Endometrial microvascular endothelial cells (primary cell): ENCODE results near the gene MLST8. TPM values are rescaled to one million over a fixed set of nuclear protein-coding genes. Genes with fewer than 3 reads are reported as not detected.

Source experiments
- in situ Hi-C: cut with HindIII; loops from 2 replicates; pipeline ENCODE4 v1.10.0; 2017; ENCODE audit warnings: low sequenced_read_pairs, low pct_unique_long_range_greater_than_20kb; ENCODE audit errors: inconsistent ontology term
- total RNA-seq: library from RNA; depleted of rRNA; stranded (reverse); fragments of >200 nt; gene quantifications from one replicate; pipeline ENCODE4 v1.2.3, GENCODE V29; 2015; ENCODE audit errors: inconsistent ontology term

The MLST8 gene
- total RNA-seq, 1 donor from 2014 or later, result 40.6 TPM

DNA sequence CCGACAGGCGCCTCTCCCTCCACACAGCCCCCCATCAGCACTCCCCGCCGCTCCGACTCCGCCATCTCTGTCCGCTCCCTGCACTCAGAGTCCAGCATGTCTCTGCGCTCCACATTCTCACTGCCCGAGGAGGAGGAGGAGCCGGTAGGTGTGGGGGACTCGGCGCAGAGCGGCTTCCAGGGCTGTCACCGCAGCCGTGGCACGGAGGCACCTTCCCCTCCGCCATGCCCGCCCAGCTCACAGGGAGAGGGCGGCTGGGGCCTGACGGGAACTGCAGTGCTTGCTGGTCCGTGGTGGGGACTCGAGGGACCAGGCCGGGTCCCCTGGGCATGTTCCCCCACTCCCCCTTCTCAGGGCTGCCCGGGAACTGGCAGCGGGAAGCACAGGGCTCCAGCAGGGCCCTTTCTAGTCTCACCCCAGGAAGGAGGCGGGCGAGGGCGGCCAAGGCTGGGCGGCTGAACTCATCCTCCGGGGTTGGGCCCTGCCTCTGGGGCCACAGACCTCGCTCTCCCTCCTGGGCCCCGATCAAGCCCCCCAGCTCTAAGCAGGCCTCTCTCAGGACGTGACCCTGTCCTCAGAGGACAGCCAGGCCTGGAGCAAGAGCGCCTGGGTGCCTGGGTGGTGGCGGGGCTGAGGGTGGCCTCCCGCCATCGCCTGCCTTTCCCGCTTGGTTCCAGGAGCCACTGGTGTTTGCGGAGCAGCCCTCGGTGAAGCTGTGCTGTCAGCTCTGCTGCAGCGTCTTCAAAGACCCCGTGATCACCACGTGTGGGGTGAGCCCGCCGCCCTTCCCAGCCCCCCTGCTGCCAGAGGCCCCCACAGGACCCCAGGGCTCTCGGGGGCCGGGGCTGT, 34.4 kb upstream of the MLST8 start:
- in situ Hi-C loops, result loop anchor here (25.0 kb wide), 1 partner anchor 134 kb away; the partner anchor contains the start of genes NHERF2, NTHL1 and TSC2

DNA sequence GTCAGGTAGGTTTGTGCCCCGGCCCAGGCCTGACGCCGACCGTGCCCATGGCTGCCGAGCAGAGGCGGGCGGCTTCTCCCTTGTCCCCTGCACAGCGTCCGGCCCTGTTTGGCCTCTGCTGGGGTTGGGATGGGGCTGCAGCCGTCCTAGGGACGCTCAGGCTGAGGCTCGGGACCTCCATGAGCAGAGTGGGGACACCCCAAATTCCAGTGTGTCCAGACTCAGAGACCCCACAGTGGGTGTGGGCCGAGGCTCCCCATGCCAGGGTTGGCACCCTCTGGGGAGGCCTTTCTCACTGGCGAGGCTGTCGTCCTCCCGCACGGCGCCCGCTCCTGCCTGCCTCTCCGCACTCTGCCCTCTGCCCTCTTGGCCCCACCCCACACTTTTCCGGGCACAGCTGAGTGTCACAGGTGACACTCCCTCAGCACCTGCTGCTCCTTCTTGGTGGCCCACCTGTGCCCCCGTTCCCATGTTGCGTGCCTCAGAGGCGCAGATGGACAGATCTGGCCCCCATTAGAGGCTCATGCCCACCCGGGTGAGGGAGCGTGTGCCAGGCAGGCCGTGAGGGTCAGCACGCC, 33.6 kb upstream of the MLST8 start:
- in situ Hi-C loops, result loop anchor here (25.0 kb wide), 1 partner anchor 134 kb away; the partner anchor contains the start of genes NHERF2, NTHL1 and TSC2

DNA sequence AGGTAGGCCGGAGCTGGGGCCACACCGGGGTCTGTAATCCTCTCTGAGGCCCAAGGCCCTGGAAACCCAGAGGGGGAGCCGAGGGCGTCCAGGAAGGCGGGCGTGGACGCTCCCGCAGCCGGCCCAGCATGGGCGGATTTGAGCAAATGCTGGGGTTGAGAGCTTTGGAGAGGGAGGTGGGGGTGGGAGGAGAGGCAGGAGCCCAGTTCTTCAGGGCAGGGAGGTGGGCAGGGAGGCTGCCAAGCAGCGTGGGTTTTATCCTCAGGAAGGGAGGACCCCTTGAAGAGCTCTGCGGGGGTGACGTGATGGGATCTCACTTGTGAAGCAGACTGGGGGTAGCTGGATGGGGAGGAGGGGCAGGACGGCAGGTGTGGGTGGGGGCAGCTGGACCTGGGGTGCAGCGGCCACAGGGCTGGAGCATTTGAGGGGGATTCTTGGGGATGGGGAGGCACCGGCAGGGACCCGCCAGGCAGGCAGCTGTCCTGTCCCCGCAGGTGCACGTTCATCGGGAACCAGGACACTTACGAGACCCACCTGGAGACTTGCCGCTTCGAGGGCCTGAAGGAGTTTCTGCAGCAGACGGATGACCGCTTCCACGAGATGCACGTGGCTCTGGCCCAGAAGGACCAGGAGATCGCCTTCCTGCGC, 32.4 kb upstream of the MLST8 start:
- in situ Hi-C loops, result loop anchor here (25.0 kb wide), 1 partner anchor 136 kb away; the partner anchor contains the start of genes NHERF2, NTHL1 and TSC2

DNA sequence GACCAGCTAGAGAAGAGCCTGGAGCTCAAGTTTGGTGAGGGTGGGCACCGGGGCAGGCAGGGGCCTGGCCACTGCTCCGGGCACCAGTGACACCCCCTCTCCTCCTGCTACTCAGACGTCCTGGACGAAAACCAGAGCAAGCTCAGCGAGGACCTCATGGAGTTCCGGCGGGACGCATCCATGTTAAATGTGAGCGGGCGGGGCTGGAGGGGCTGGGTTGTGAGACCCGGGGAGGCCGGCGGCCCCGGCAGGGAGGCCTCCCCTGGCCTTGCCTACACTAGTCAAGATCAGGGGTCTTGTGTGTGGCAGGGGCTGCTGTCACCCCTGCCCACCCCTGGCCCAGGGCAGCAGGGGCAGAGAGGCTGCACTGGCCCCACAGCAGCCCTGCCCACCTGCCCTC, 31.9 kb upstream of the MLST8 start:
- in situ Hi-C loops, result loop anchor here (25.0 kb wide), 1 partner anchor 136 kb away; the partner anchor contains the start of genes NHERF2, NTHL1 and TSC2

DNA sequence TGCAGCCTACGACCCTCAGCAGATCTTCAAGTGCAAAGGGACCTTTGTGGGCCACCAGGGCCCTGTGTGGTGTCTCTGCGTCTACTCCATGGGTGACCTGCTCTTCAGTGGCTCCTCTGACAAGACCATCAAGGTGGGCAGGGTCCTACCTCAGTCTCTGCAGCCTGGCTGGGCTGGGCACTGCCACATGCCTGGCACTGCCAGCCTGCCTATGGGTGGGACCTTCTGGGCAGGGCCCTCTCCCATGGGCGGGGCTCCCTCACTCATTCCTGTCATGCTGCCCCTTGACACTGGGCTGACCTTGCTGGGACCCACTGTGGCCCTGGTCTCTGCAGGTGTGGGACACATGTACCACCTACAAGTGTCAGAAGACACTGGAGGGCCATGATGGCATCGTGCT, 31.3 kb upstream of the MLST8 start:
- in situ Hi-C loops, result loop anchor here (25.0 kb wide), 1 partner anchor 137 kb away; the partner anchor contains the start of genes NHERF2, NTHL1 and TSC2

DNA sequence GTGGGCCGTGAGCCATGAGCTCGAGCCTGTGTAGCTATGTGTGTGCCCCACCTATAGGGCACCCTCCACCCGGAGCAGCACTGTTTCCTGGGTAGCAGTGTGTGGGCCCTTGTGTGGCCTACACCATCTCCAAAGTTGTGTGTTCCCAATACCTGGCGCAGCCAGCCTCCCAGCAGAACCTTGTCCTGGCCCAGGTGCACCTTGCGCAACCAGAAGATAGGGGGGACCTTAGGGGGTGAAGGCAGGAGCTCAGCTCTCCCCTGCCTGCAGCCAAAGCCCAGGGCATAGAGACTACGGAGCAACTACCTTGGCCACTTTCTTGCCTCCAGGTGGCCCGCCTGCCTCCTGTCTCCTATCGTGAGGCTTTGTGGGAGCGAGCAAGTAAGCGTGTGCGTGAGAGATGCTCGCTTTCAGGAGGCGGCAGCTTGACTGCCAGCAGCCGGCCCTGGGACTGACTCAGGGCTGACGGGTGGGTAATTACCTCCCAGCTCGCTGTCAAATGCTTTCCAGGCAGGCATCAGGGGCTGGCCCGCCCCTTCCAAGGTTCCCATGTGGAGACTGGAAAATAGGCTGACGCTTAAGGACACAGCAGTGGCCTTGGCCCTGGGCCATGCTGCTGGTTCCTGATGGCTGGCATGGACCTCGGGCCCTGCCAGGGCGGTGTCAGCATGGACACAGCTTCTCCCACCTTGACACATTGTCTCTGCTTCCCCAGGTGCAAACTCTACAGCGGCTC, 30.7 kb upstream of the MLST8 start:
- in situ Hi-C loops, result loop anchor here (25.0 kb wide), 1 partner anchor 137 kb away; the partner anchor contains the start of genes NHERF2, NTHL1 and TSC2

DNA sequence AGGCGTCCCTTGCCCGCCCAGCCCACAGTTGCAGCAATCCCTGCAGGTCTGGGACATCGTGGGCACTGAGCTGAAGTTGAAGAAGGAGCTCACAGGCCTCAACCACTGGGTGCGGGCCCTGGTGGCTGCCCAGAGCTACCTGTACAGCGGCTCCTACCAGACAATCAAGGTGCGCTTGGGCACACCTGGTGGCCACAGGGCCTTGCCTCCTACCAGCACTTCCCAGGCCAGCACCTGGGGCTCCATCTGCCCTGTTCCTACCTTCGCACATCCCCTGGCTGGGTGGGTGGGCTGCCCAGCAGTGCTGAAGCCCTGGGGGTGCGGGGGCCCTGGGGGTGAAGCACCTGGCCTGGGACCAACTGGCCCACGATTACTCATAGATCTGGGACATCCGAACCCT, 29.8 kb upstream of the MLST8 start:
- in situ Hi-C loops, result no loop called here

DNA sequence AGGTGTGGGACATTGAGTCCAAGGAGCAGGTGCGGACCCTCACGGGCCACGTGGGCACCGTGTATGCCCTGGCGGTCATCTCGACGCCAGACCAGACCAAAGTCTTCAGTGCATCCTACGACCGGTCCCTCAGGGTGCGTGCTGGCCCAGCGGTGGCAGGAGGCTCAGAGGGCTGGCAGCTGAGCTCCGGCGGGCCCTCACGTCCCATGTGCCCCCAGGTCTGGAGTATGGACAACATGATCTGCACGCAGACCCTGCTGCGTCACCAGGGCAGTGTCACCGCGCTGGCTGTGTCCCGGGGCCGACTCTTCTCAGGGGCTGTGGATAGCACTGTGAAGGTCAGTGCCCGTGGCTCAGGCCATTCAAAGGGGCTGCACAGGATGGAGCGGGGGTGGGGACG, 29.2 kb upstream of the MLST8 start:
- in situ Hi-C loops, result no loop called here

DNA sequence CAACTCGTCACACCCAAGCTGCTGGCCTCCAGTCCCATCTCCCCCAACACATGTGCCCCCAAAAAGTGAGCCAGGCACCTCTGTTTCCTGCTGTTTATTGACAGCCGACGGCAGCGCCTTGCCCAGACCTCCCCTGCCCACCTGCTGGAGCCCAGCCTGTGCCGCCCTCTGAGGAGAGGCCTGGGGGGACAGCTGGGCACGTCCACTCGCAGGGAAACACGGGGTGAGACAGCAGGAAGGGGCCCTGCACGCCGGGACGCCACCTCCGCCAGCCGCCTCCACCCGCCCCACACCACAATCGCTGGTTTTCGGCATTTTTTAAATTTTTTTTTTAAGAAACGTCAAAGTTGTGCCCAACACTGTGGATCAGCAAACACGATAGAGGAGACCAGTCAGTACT, 28.2 kb upstream of the MLST8 start:
- in situ Hi-C loops, result no loop called here

DNA sequence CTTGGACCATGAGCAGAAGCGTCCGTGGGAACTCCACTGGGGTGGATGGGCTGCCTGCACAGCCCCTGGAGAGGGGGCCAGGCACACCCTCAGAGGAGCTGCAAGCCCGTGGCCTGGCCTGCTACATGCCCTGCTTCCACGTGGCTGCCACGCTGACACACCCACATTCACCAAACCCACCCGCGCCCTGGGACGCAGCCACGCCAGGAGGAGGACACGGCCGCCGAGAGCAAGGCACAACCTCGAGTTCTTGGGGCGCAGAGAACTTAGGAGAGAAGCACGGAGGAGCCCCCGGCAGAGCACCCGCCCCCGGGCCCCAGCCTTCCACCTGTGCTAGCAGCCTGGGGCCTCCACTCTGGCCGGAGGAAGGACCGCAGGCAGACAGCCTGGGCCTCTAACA, 27.7 kb upstream of the MLST8 start:
- in situ Hi-C loops, result no loop called here

DNA sequence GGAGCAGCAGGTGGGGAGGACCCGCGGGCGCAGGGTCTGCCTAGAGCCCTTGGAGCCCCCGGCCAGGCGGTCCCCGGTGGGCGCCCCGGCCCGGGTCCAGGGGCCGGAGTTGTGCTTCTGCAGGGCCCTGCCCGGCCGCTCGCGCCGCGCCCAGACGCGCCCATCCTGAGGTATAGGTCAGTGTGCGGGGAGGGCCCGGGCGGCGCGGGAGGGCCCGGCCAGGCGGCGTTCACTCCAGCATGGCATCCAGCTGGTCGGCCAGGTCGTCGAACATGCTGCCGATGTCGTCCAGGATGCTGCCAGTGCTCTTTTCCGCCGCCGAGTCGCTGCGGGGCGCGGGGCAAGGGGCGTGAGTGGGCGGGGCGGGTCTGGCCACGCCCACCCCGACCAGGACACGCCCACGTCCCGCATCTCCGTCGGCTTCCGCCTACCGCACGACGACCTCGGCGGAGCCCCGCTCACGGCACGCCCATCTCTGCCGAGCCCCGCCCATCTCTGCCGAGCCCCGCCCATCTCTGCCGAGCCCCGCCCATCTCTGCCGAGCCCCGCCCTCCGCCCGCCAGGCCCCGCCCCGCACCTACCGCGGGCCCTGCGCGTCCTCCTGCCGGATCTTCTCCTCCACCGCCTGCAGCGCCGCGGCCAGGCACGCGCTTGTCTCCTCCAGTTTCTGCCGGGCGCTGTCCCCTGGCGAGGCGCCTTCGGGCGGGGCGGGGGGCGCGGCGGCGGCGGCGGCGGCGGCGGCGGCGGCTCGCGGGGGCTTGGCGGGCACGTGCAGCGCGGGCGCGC, 26.7 kb upstream of the MLST8 start:
- in situ Hi-C loops, result no loop called here

DNA sequence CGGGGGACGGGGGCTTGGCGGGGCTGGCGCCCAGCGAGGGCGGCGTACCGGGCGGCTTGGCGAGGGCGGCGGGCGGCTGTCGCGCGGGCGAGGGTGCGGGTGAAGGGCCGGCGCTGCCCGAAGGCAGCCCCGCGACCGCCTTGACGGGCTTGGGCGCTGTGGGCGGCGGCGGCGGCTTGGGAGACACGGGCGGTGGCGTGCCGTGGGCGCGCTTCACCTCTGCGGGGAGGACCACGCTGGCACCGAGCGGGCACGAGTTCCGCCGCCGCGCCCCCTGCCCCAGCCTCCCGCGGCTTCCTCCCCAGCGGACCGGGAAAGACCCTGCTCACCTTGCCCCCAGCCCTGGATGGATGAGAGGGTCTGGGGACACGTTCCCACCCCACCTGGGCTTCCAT, 26.1 kb upstream of the MLST8 start:
- in situ Hi-C loops, result no loop called here

DNA sequence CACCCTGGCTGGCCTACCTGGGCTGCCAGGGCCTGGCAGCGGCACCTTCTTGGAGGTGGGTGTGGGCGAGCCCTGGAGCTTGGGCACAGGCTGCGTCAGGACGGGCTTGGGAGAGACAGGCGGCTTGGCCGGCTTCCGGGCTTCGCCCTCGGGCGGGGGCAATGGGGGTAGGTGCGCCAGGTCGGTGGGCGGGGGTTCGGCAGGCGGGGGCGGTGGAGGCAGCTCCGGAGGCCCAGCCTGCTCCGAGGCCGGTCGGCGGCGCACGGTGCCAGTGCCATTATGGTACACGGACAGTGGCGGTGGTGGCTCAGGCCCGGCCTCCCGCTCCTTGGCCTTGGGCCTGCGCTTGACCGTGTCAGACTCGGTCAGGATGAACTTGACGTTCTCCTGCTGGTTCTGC, 25.7 kb upstream of the MLST8 start:
- in situ Hi-C loops, result no loop called here

DNA sequence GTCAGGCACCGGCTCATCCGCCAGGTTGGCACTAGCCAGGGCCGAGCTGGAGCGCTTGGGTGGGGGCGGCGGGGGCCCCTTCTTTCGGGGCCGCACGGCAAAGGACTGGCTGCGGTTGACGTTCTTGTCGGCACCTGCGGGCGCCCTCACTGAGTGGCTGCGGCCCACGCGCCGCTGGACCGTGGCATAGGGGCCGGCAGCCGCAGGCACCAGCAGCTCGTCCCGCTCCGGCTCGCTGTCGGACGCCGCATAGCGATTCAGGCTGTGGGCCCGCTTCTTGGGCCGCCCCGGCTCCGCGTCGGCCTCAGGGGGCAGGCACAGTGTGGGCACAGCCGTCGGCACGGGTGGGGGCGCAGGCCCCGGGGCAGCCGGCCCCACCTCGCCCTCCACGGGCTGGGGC, 24.8 kb upstream of the MLST8 start:
- in situ Hi-C loops, result no loop called here

DNA sequence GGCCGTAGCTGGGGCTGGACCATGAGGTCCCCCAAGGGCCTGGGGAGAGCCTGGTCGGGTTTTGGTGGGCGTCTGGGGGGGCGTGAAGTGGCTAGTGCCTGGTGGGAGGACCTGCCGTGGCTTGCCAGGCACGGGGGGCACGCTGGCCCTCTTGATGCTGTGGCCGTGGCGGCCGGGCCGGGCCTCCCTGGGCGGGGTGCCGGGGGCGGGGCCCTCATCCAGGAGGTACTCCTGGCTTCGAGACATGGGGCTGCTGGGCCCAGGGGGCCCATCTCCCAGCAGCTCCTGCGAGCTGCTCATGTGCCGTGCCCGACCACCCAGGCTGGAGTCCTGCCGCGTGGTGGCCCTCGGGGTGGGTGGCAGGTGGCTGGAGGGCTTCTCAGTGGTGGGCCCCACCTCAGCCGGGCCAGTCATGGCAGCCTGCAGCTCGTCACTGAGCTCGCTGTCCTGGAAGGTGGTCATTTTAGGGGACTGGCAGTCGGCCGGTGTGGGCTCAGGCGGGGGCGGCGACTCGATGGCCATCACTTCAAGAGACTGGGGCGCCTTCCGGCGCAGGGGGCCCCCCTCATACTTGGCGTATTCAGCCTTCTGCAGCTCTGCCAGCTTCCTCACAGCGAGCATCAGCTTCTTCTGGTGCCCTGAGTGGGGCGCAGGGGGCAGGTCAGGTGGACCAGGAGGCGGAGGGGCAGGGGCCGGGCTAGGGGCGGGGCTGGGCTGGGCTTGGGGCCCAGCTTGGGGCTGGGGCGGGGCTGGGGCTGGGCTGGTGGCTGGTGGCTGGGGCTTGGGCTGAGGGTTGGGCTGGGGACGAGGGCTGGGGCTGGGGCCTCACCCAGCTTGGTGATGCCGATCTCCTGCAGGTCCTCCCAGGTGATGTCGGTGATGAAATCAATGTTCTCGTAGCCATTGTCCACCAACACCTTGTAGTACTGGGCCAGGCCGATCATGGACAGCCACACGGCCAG, 24.0 kb upstream of the MLST8 start:
- in situ Hi-C loops, result no loop called here

DNA sequence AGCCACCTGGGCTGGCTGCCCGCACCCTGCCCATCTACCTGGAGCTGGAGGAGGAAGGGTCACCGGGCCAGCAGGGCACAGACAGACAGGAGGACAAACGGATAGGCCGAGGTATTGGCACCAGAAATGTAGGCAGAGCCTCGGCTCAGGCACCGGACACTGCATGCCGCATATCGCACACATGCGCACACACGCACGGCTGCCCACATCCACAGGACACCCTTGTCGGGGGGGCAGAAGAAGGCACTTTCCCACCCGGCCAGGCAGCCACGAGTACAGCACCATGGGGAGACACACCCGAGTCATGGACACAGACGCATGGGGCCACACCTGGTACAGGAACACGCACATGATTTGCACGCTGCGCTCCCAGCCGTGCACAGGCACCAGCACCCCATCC, 23.3 kb upstream of the MLST8 start:
- in situ Hi-C loops, result no loop called here

DNA sequence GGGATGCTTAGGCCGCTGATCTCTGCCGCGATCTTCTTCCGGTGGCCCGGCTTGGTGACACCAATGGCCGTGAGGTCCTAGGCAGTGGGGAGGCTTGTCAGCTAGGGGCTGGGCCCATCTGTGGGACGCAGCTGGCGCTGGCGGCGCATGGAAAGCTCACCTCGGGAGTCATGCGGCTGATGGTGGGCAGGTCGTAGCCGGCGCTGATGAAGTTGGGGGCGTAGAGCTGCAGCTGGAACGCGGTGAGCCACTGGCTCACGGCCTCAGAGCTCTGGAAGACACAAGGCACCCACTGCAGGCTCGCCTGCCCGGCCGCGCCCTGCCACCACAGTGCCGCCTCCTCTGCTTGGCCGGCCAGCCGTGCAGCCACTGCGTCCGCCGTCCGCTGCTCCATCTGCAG, 21.6 kb upstream of the MLST8 start:
- in situ Hi-C loops, result no loop called here
